ENCODE data around the gene SUMF1.

The SUMF1 gene

GRCh38 chr3:4425055-4425454 lies 42.0 kb downstream of the SUMF1 start:
- H3K27me3 ChIP-seq (ENCODE audit: low read depth, low read length) = no peaks in the 10 kb centered on the region
- no peak overlapping the region for H3K4me3 ChIP-seq (ENCODE audit: low read depth in 1 of 2, low read length in 2 of 2)
- H3K9me3 ChIP-seq (ENCODE audit: control insufficient read depth in 1 of 2, low read length in 2 of 2) = no peaks in the 10 kb centered on the region
- H3K4me1 ChIP-seq (ENCODE audit: control insufficient read depth in 1 of 2, insufficient read depth in 2 of 2, low read length in 2 of 2) = peaks cover 0 to 12% of the 10 kb centered on the region in 2 donors
- no peak overlapping the region for H3K27ac ChIP-seq (ENCODE audit: low read length)
- no peaks in the 10 kb centered on the region for H3K36me3 ChIP-seq (ENCODE audit: control insufficient read depth in 1 of 2, insufficient read depth in 2 of 2, low read length in 2 of 2)

- Histone ChIP-seq H3K4me1 (ENCODE audit: control insufficient read depth in 1 of 2, insufficient read depth in 2 of 2, low read length in 2 of 2) (no peaks in the 10 kb centered on the region), H3K9me3 (ENCODE audit: control insufficient read depth in 1 of 2, low read length in 2 of 2) (no peaks in the 10 kb centered on the region), H3K27me3 (ENCODE audit: low read depth, low read length) (no peaks in the 10 kb centered on the region), H3K27ac (ENCODE audit: low read length) (no peak overlapping the region), H3K4me3 (ENCODE audit: low read depth in 1 of 2, low read length in 2 of 2) (no peak overlapping the region), H3K36me3 (ENCODE audit: control insufficient read depth in 1 of 2, insufficient read depth in 2 of 2, low read length in 2 of 2) (peaks cover 4 to 5% of the 10 kb centered on the region in 2 donors)
Measured at GRCh38 chr3:4421121-4421520, 45.9 kb downstream of the SUMF1 start.

- Histone ChIP-seq H3K36me3 (ENCODE audit: control insufficient read depth in 1 of 2, insufficient read depth in 2 of 2, low read length in 2 of 2) (peaks cover 4 to 5% of the 10 kb centered on the region in 2 donors), H3K27me3 (ENCODE audit: low read depth, low read length) (no peaks in the 10 kb centered on the region), H3K4me1 (ENCODE audit: control insufficient read depth in 1 of 2, insufficient read depth in 2 of 2, low read length in 2 of 2) (no peaks in the 10 kb centered on the region), H3K9me3 (ENCODE audit: control insufficient read depth in 1 of 2, low read length in 2 of 2) (no peaks in the 10 kb centered on the region), H3K4me3 (ENCODE audit: low read depth in 1 of 2, low read length in 2 of 2) (no peak overlapping the region), H3K27ac (ENCODE audit: low read length) (no peak overlapping the region)
Measured at GRCh38 chr3:4419920-4420319, 47.1 kb downstream of the SUMF1 start.

- Histone ChIP-seq H3K4me3 (ENCODE audit: low read depth in 1 of 2, low read length in 2 of 2) (no peak overlapping the region), H3K9me3 (ENCODE audit: control insufficient read depth in 1 of 2, low read length in 2 of 2) (no peaks in the 10 kb centered on the region), H3K36me3 (ENCODE audit: control insufficient read depth in 1 of 2, insufficient read depth in 2 of 2, low read length in 2 of 2) (peaks cover 4 to 5% of the 10 kb centered on the region in 2 donors), H3K27ac (ENCODE audit: low read length) (no peak overlapping the region), H3K4me1 (ENCODE audit: control insufficient read depth in 1 of 2, insufficient read depth in 2 of 2, low read length in 2 of 2) (no peaks in the 10 kb centered on the region), H3K27me3 (ENCODE audit: low read depth, low read length) (no peaks in the 10 kb centered on the region)
Measured at GRCh38 chr3:4419386-4419785, 47.7 kb downstream of the SUMF1 start.

- H3K27ac ChIP-seq (ENCODE audit: low read length) = no peak overlapping the region
- no peaks in the 10 kb centered on the region for H3K27me3 ChIP-seq (ENCODE audit: low read depth, low read length)
- peaks cover 4 to 8% of the 10 kb centered on the region in 2 donors for H3K36me3 ChIP-seq (ENCODE audit: control insufficient read depth in 1 of 2, insufficient read depth in 2 of 2, low read length in 2 of 2)
- no peak overlapping the region for H3K4me3 ChIP-seq (ENCODE audit: low read depth in 1 of 2, low read length in 2 of 2)
- no peaks in the 10 kb centered on the region for H3K4me1 ChIP-seq (ENCODE audit: control insufficient read depth in 1 of 2, insufficient read depth in 2 of 2, low read length in 2 of 2)
- H3K9me3 ChIP-seq (ENCODE audit: control insufficient read depth in 1 of 2, low read length in 2 of 2) = no peaks in the 10 kb centered on the region
Measured at GRCh38 chr3:4418156-4418555, 48.9 kb downstream of the SUMF1 start.

DNA sequence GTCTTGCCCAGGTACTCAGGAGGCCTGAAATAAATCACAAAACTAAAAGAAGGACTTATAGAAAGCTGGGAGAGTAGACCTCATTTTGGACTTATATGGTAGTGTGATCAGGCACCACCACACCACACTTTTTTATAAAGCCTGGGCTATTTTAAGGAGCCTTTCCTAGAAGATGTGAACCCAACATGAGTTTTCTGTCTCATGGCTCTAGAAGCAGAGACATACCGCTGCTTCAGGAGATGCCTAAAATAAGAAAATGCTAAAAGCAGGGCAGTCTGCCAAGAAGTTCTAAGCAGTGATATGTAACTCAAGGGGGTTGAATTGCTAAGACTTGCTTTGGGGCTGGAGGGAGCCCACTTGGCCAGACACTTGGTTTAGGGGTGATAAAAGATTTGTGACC lies 49.6 kb downstream of the SUMF1 start:
- peaks cover 4 to 15% of the 10 kb centered on the region in 2 donors for H3K36me3 ChIP-seq (ENCODE audit: control insufficient read depth in 1 of 2, insufficient read depth in 2 of 2, low read length in 2 of 2)
- no peak overlapping the region for H3K27ac ChIP-seq (ENCODE audit: low read length)

GRCh38 chr3:4416961-4417360 lies 50.1 kb downstream of the SUMF1 start:
- Histone ChIP-seq H3K27me3 (ENCODE audit: low read depth, low read length) (no peaks in the 10 kb centered on the region), H3K9me3 (ENCODE audit: control insufficient read depth in 1 of 2, low read length in 2 of 2) (no peaks in the 10 kb centered on the region), H3K4me1 (ENCODE audit: control insufficient read depth in 1 of 2, insufficient read depth in 2 of 2, low read length in 2 of 2) (no peaks in the 10 kb centered on the region), H3K4me3 (ENCODE audit: low read depth in 1 of 2, low read length in 2 of 2) (no peak overlapping the region), H3K27ac (ENCODE audit: low read length) (no peak overlapping the region), H3K36me3 (ENCODE audit: control insufficient read depth in 1 of 2, insufficient read depth in 2 of 2, low read length in 2 of 2) (peaks cover 4 to 15% of the 10 kb centered on the region in 2 donors)

More for the DNA sequence above, 49.6 kb downstream of the SUMF1 start:
- Histone ChIP-seq H3K9me3 (ENCODE audit: control insufficient read depth in 1 of 2, low read length in 2 of 2) (no peaks in the 10 kb centered on the region), H3K4me1 (ENCODE audit: control insufficient read depth in 1 of 2, insufficient read depth in 2 of 2, low read length in 2 of 2) (no peaks in the 10 kb centered on the region), H3K27me3 (ENCODE audit: low read depth, low read length) (no peaks in the 10 kb centered on the region), H3K4me3 (ENCODE audit: low read depth in 1 of 2, low read length in 2 of 2) (no peak overlapping the region)

- no peaks in the 10 kb centered on the region for H3K27me3 ChIP-seq (ENCODE audit: low read depth, low read length)
- H3K27ac ChIP-seq (ENCODE audit: low read length) = no peak overlapping the region
- H3K4me3 ChIP-seq (ENCODE audit: low read depth in 1 of 2, low read length in 2 of 2) = no peak overlapping the region
- H3K36me3 ChIP-seq (ENCODE audit: control insufficient read depth in 1 of 2, insufficient read depth in 2 of 2, low read length in 2 of 2) = peaks cover 4 to 15% of the 10 kb centered on the region in 2 donors
- no peaks in the 10 kb centered on the region for H3K4me1 ChIP-seq (ENCODE audit: control insufficient read depth in 1 of 2, insufficient read depth in 2 of 2, low read length in 2 of 2)
- H3K9me3 ChIP-seq (ENCODE audit: control insufficient read depth in 1 of 2, low read length in 2 of 2) = no peaks in the 10 kb centered on the region
Measured at GRCh38 chr3:4416427-4416945, 50.6 kb downstream of the SUMF1 start.

DNA sequence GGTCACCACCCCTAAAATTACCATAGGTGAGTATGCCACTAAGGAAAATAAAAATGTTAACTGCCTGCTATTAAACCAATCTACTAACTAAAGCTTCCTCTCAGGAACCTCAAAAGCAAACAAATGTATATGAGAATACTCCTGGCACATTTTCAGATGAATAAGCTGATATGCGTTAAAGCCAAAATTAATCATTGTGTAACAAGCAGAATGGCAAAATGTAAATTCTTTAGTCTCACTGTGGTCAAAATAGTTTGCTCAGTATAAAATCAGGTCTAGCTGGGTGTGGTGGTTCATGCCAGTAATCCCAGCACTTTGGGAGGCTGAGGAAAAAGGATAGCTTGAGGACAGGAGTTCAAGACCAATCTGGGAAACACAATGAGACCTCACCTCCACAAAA lies 53.6 kb downstream of the SUMF1 start:
- peaks cover 4 to 23% of the 10 kb centered on the region in 2 donors for H3K36me3 ChIP-seq (ENCODE audit: control insufficient read depth in 1 of 2, insufficient read depth in 2 of 2, low read length in 2 of 2)
- H3K4me1 ChIP-seq (ENCODE audit: control insufficient read depth in 1 of 2, insufficient read depth in 2 of 2, low read length in 2 of 2) = no peaks in the 10 kb centered on the region
- no peak overlapping the region for H3K4me3 ChIP-seq (ENCODE audit: low read depth in 1 of 2, low read length in 2 of 2)
- H3K27ac ChIP-seq (ENCODE audit: low read length) = no peak overlapping the region
- H3K27me3 ChIP-seq (ENCODE audit: low read depth, low read length) = no peaks in the 10 kb centered on the region
- no peaks in the 10 kb centered on the region for H3K9me3 ChIP-seq (ENCODE audit: control insufficient read depth in 1 of 2, low read length in 2 of 2)

GRCh38 chr3:4411833-4412232 lies 55.2 kb downstream of the SUMF1 start:
- Histone ChIP-seq H3K27ac (ENCODE audit: low read length) (no peak overlapping the region), H3K9me3 (ENCODE audit: control insufficient read depth in 1 of 2, low read length in 2 of 2) (no peaks in the 10 kb centered on the region), H3K4me1 (ENCODE audit: control insufficient read depth in 1 of 2, insufficient read depth in 2 of 2, low read length in 2 of 2) (no peaks in the 10 kb centered on the region), H3K36me3 (ENCODE audit: control insufficient read depth in 1 of 2, insufficient read depth in 2 of 2, low read length in 2 of 2) (peaks cover 4 to 23% of the 10 kb centered on the region in 2 donors), H3K27me3 (ENCODE audit: low read depth, low read length) (no peaks in the 10 kb centered on the region), H3K4me3 (ENCODE audit: low read depth in 1 of 2, low read length in 2 of 2) (no peak overlapping the region)

- H3K27me3 ChIP-seq (ENCODE audit: low read depth, low read length) = no peaks in the 10 kb centered on the region
- H3K4me1 ChIP-seq (ENCODE audit: control insufficient read depth in 1 of 2, insufficient read depth in 2 of 2, low read length in 2 of 2) = no peaks in the 10 kb centered on the region
- no peak overlapping the region for H3K27ac ChIP-seq (ENCODE audit: low read length)
- H3K36me3 ChIP-seq (ENCODE audit: control insufficient read depth in 1 of 2, insufficient read depth in 2 of 2, low read length in 2 of 2) = peaks cover 0 to 23% of the 10 kb centered on the region in 2 donors
- no peak overlapping the region for H3K4me3 ChIP-seq (ENCODE audit: low read depth in 1 of 2, low read length in 2 of 2)
- no peaks in the 10 kb centered on the region for H3K9me3 ChIP-seq (ENCODE audit: control insufficient read depth in 1 of 2, low read length in 2 of 2)
Measured at GRCh38 chr3:4411236-4411635, 55.8 kb downstream of the SUMF1 start.

GRCh38 chr3:4410606-4411005 lies 56.5 kb downstream of the SUMF1 start:
- H3K4me1 ChIP-seq (ENCODE audit: control insufficient read depth in 1 of 2, insufficient read depth in 2 of 2, low read length in 2 of 2) = no peaks in the 10 kb centered on the region
- H3K27ac ChIP-seq (ENCODE audit: low read length) = no peak overlapping the region
- H3K9me3 ChIP-seq (ENCODE audit: control insufficient read depth in 1 of 2, low read length in 2 of 2) = no peaks in the 10 kb centered on the region
- no peak overlapping the region for H3K4me3 ChIP-seq (ENCODE audit: low read depth in 1 of 2, low read length in 2 of 2)
- H3K36me3 ChIP-seq (ENCODE audit: control insufficient read depth in 1 of 2, insufficient read depth in 2 of 2, low read length in 2 of 2) = peaks cover 0 to 23% of the 10 kb centered on the region in 2 donors
- H3K27me3 ChIP-seq (ENCODE audit: low read depth, low read length) = no peaks in the 10 kb centered on the region

Measured in muscle layer of duodenum (tissue), 2 donors.